Liver (tissue), 9 donors: ENCODE measurements around the gene TSPAN16. TPM values are rescaled to one million over a fixed set of nuclear protein-coding genes. Genes with fewer than 3 reads are reported as not detected.

Source experiments
- DNase-seq: peaks from one replicate; pipeline ENCODE4 v3.0.0-alpha.2; 2017; ENCODE audit warnings: low spot score
- H3K27ac ChIP-seq, 2 donors: one replicate each; pipeline ENCODE4 v1.7.0; 2013; ENCODE audit warnings: inconsistent platforms in 2 of 2, low read length in 2 of 2, control low read depth in 1 of 2, low read depth in 1 of 2, mild to moderate bottlenecking in 1 of 2
- H3K27me3 ChIP-seq, 4 donors: one replicate each; pipeline versions ENCODE4 v1.6.1 to v1.7.0; 2013; ENCODE audit warnings: low read length in 3 of 4, inconsistent platforms in 1 of 4, mild to moderate bottlenecking in 1 of 4, moderate library complexity in 1 of 4; ENCODE audit not compliant: control insufficient read depth in 4 of 4, insufficient read depth in 4 of 4
- H3K36me3 ChIP-seq, 4 donors: one replicate each; pipeline versions ENCODE4 v1.6.1 to v1.7.0; 2013; ENCODE audit warnings: low read length in 3 of 4, mild to moderate bottlenecking in 3 of 4, low read depth in 1 of 4, moderate library complexity in 1 of 4; ENCODE audit not compliant: control insufficient read depth in 4 of 4, insufficient read depth in 3 of 4
- H3K4me1 ChIP-seq, 4 donors: one replicate each; pipeline versions ENCODE4 v1.6.1 to v1.7.0; 2013; ENCODE audit warnings: low read length in 3 of 4, mild to moderate bottlenecking in 3 of 4, moderate library complexity in 1 of 4; ENCODE audit not compliant: control insufficient read depth in 4 of 4, insufficient read depth in 4 of 4
- H3K4me3 ChIP-seq, 3 donors: one replicate each; pipeline versions ENCODE4 v1.6.1 to v1.7.0; 2013; ENCODE audit warnings: low read length in 3 of 3, control low read depth in 1 of 3, low read depth in 1 of 3, mild to moderate bottlenecking in 1 of 3
- H3K9ac ChIP-seq, 2 donors: one replicate each; pipeline ENCODE4 v1.7.0; 2013; ENCODE audit warnings: low read length in 2 of 2, mild to moderate bottlenecking in 2 of 2, moderate library complexity in 2 of 2, control low read depth in 1 of 2, low read depth in 1 of 2
- H3K9me3 ChIP-seq, 4 donors: one replicate each; pipeline versions ENCODE4 v1.6.1 to v1.7.0; 2013; ENCODE audit warnings: low read length in 3 of 4; ENCODE audit not compliant: control insufficient read depth in 4 of 4
- EGR1 ChIP-seq, 2 donors: IDR thresholded peaks; 2 replicates each; pipeline ENCODE4 v1.6.1; 2016 to 2018; ENCODE audit warnings: antibody characterized with exemption in 2 of 2, low read depth in 2 of 2
- FOXA1 ChIP-seq: IDR thresholded peaks from 2 replicates; pipeline ENCODE4 v1.6.1; 2016; ENCODE audit warnings: antibody characterized with exemption
- GABPA ChIP-seq, 2 donors: IDR thresholded peaks in 1 of 2; conservative IDR thresholded peaks in 1 of 2; 2 replicates each; pipeline ENCODE4 v1.6.1; 2016; ENCODE audit warnings: antibody characterized with exemption in 2 of 2, mild to moderate bottlenecking in 1 of 2, moderate library complexity in 1 of 2
- HNF4G ChIP-seq: IDR thresholded peaks from 2 replicates; pipeline ENCODE4 v1.6.1; 2016; ENCODE audit warnings: antibody characterized with exemption
- JUND ChIP-seq, 2 donors: IDR thresholded peaks; 2 replicates each; pipeline ENCODE4 v1.6.1; 2016; ENCODE audit warnings: antibody characterized with exemption in 2 of 2
- NR2F2 ChIP-seq: IDR thresholded peaks from 2 replicates; pipeline ENCODE4 v1.6.1; 2016; ENCODE audit warnings: antibody characterized with exemption
- RAD21 ChIP-seq, 2 donors: IDR thresholded peaks; 2 replicates each; pipeline ENCODE4 v1.6.1; 2016; ENCODE audit warnings: antibody characterized with exemption in 2 of 2, mild to moderate bottlenecking in 2 of 2
- REST ChIP-seq: IDR thresholded peaks from 2 replicates; pipeline ENCODE4 v1.6.1; 2016; ENCODE audit warnings: antibody characterized with exemption, mild to moderate bottlenecking
- RXRA ChIP-seq, 2 donors: IDR thresholded peaks; 2 replicates each; pipeline ENCODE4 v1.6.1; 2017 to 2018; ENCODE audit warnings: antibody characterized with exemption in 2 of 2, mild to moderate bottlenecking in 1 of 2
- SP1 ChIP-seq: IDR thresholded peaks from 2 replicates; pipeline ENCODE4 v1.6.1; 2018; ENCODE audit warnings: antibody characterized with exemption, mild to moderate bottlenecking
- TAF1 ChIP-seq: conservative IDR thresholded peaks from 2 replicates; pipeline ENCODE4 v1.6.1; 2016; ENCODE audit warnings: antibody characterized with exemption, mild to moderate bottlenecking
- YY1 ChIP-seq: IDR thresholded peaks from 2 replicates; pipeline ENCODE4 v1.6.1; 2016; ENCODE audit warnings: antibody characterized with exemption, mild to moderate bottlenecking
- WGBS: extraction: QIAGEN DNeasy Blood & Tissue Kit; methylation state at CpG from one replicate; pipeline ENCODE4 v1.1.7; 2013; 5-methylcytosine and 5-hydroxymethylcytosine counted together
- polyA plus RNA-seq, 2 donors: library from polyadenylated mRNA; stranded (reverse) in 1 of 2; unstranded in 1 of 2; fragments of 200-250 nt in 1 of 2; fragments of >200 nt in 1 of 2; fragmentation: Nextera tagmentation in 1 of 2; extraction: Ambion mirVana in 1 of 2; gene quantifications; one replicate each; pipeline versions ENCODE4 v1.2.1 to v1.2.3, GENCODE V29; 2013 to 2015
- total RNA-seq, 2 donors: library from RNA; depleted of rRNA; stranded (reverse); fragments of >200 nt; gene quantifications; one replicate each; pipeline ENCODE4 v1.2.3, GENCODE V29; 2014
- TF ChIP-seq, protein P1 (sequence below): IDR thresholded peaks from 2 replicates; pipeline ENCODE4 v1.6.1; 2016; ENCODE audit warnings: antibody characterized with exemption
- donor health status: healthy.
- donor health status: healthy.
- donor health status: healthy.
- donor health status: healthy.
- donor health status: healthy.

Gene TSPAN16
- total and polyA plus RNA-seq, 4 donors: not detected

DNA sequence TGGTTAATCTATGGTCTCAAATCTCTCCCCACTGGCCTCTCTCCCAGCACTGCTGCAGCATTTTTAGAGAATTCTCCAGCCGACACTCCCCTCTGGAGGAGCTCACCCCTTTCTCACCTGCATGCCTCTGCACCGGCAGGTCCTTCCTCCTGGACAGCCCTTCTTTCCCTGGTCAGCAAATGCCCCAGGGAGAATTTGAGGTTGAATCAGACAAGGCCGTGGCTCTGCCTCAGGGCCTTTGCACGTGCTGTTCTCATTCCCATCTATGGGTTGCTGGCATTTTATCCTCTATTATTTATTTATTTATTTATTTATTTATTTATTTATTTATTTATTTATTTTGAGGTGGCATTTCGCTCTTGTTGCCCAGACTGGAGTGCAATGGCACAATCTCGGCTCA, 32.2 kb upstream of the TSPAN16 start (continued):
- TF ChIP-seq REST (no peak), RAD21 (IDR thresholded peaks at IDR 0.05) (no peak)

- Histone ChIP-seq H3K4me3 (no peak overlapping the region), H3K9ac (no peak overlapping the region), H3K36me3 (no peaks in the 10 kb centered on the region), H3K9me3 (no peaks in the 10 kb centered on the region), H3K4me1 (peaks cover 0 to 12% (median 6%) of the 10 kb centered on the region in 4 donors), H3K27me3 (no peaks in the 10 kb centered on the region), H3K27ac (peak overlapping the region; percentile 14 to 25)
- TF ChIP-seq GABPA (IDR thresholded peaks at IDR 0.05 in 1 of 2, conservative IDR thresholded peaks at IDR 0.05 in 1 of 2): peak in 1 of 2 donors; percentile 33
- TF ChIP-seq TAF1: no peak
- TF ChIP-seq JUND (IDR thresholded peaks at IDR 0.05): no peak
- peak; percentile 46 for TF ChIP-seq NR2F2
- WGBS: 71% methylated on average over 19 of the region's 19 CpGs
- DNase-seq: no peak
These were observed 31.3 kb upstream of the TSPAN16 start for GRCh38 chr19:11264452-11265176.

DNA sequence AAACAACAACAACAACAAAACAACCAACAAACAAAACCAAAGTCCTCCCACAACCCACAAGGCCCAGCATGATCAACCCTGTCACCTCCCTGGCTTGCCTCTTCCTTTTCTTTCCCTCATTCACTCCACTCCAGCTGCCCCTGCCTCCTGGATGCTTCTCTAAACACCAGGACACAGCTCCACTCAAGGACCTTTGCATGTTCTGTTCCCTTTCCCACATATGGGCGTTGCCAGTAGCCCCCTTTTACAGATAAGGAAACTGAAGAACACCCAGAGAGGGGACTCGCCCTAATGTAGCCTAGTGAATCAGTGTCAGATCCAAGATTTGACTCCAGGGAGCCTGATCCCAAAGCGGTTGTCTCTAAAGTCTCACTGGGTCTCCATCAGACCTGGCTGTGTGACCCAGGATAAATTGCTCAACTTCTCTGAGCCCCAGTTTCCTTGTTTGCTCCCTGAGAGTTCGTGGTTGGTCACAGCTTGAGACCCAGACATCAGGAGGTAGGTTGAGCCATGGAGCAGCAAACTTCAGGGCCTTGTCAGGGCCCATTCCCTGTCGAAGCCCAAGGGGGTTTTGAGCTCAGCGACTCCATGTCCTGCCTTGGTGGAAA, 30.7 kb upstream of the TSPAN16 start:
- Histone ChIP-seq H3K27ac (peak overlapping the region; percentile 14 to 25), H3K4me3 (no peak overlapping the region), H3K27me3 (no peaks in the 10 kb centered on the region), H3K36me3 (no peaks in the 10 kb centered on the region), H3K9ac (no peak overlapping the region), H3K4me1 (peaks cover 0 to 12% (median 6%) of the 10 kb centered on the region in 4 donors), H3K9me3 (no peaks in the 10 kb centered on the region)
- TF ChIP-seq EGR1 (IDR thresholded peaks at IDR 0.05; ENCODE audit: low read depth in 2 of 2) (no peak), HNF4G (no peak), NR2F2 (no peak), GABPA (IDR thresholded peaks at IDR 0.05 in 1 of 2, conservative IDR thresholded peaks at IDR 0.05 in 1 of 2) (no peak), FOXA1 (no peak), YY1 (no peak), REST (no peak), SP1 (no peak), RXRA (IDR thresholded peaks at IDR 0.05) (no peak), JUND (IDR thresholded peaks at IDR 0.05) (no peak)
- TF ChIP-seq, protein P1, sequence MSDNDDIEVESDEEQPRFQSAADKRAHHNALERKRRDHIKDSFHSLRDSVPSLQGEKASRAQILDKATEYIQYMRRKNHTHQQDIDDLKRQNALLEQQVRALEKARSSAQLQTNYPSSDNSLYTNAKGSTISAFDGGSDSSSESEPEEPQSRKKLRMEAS: no peak
- no peak for DNase-seq
- 78% methylated on average over 6 of the region's 6 CpGs for WGBS
